Measurements from ENCODE around the gene C9orf152.

DNA sequence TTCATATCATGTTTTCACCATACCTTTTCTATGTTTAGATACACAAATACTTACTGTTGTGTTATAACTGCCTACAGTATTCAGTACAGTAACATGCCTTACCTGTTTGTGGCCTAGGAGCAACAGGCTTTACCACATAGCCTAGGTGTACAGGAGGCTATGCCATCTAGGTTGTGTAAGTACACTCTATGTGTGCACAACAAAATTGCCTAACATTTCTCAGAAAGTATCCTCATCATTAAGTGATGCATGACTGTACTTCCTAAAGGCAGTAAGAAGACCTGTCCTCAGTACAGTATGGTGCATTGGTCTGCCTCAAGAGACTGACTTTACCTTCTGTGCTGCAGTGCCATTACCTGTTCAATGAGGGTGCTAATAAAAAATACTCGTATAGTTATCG lies 40.4 kb upstream of the C9orf152 start:
- TF ChIP-seq, protein P1, sequence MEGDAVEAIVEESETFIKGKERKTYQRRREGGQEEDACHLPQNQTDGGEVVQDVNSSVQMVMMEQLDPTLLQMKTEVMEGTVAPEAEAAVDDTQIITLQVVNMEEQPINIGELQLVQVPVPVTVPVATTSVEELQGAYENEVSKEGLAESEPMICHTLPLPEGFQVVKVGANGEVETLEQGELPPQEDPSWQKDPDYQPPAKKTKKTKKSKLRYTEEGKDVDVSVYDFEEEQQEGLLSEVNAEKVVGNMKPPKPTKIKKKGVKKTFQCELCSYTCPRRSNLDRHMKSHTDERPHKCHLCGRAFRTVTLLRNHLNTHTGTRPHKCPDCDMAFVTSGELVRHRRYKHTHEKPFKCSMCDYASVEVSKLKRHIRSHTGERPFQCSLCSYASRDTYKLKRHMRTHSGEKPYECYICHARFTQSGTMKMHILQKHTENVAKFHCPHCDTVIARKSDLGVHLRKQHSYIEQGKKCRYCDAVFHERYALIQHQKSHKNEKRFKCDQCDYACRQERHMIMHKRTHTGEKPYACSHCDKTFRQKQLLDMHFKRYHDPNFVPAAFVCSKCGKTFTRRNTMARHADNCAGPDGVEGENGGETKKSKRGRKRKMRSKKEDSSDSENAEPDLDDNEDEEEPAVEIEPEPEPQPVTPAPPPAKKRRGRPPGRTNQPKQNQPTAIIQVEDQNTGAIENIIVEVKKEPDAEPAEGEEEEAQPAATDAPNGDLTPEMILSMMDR (IDR thresholded peaks at IDR 0.05): no peak
- no peak for TF ChIP-seq POLR2A (IDR thresholded peaks at IDR 0.05)

All from esophagus squamous epithelium (tissue), 4 donors.